HCT116 (cell line): ENCODE results near the gene RAB21.

ENCODE experiments used
- CTCF ChIP-seq, 3 experiments: fragments of 200-600 bp in 1 of 3; sonication (generic) in 1 of 3; IDR thresholded peaks in 2 of 3; conservative IDR thresholded peaks in 1 of 3; 2 replicates each; pipeline ENCODE4 v1.5.1; 2012 to 2017; ENCODE audit warnings: low read depth in 2 of 3, low read length in 2 of 3, antibody characterized with exemption in 1 of 3, borderline replicate concordance in 1 of 3, control low read depth in 1 of 3, mild to moderate bottlenecking in 1 of 3, mixed read lengths in 1 of 3, mixed run types in 1 of 3, moderate library complexity in 1 of 3; ENCODE audit not compliant: insufficient read depth in 1 of 3
- EZH2 ChIP-seq: fragments of 200-600 bp; sonication (generic); IDR thresholded peaks from 2 replicates; pipeline ENCODE4 v1.6.1; 2017; ENCODE audit warnings: antibody characterized with exemption, mixed run types
- POLR2A ChIP-seq: IDR thresholded peaks from 2 replicates; pipeline ENCODE4 v1.7.0; 2011; ENCODE audit warnings: borderline replicate concordance; ENCODE audit not compliant: insufficient read depth, insufficient read length; ENCODE audit errors: extremely low read depth
- POLR2AphosphoS5 ChIP-seq: IDR thresholded peaks from 2 replicates; pipeline ENCODE4 v1.6.1; 2011; ENCODE audit warnings: mild to moderate bottlenecking, low read depth, low read length, moderate library complexity
- SIN3A ChIP-seq: IDR thresholded peaks from 2 replicates; pipeline ENCODE4 v1.6.1; 2012; ENCODE audit warnings: low read depth

- no peak for TF ChIP-seq SIN3A
- no peak for TF ChIP-seq POLR2AphosphoS5
- no peak for TF ChIP-seq EZH2
- TF ChIP-seq POLR2A: no peak
- TF ChIP-seq CTCF (IDR thresholded peaks at IDR 0.05 in 2 of 3, conservative IDR thresholded peaks at IDR 0.05 in 1 of 3; ENCODE audit: borderline replicate concordance in 1 of 3, insufficient read depth in 1 of 3, low read depth in 2 of 3, low read length in 2 of 3): no peak
Measured at GRCh38 chr12:71848212-71848611, 93.5 kb downstream of the RAB21 start.
